Central memory CD8-positive, alpha-beta T cell (primary cell): ENCODE results near the gene TUBB2B.

Source experiments
- ATAC-seq: fragments of 150-1000 bp; cut with Tn5 transposase; replicated peaks from 2 replicates; pipeline ENCODE4 v1.10.0; 2022; ENCODE audit warnings: mild to moderate bottlenecking, moderate FRiP score, moderate number of reproducible peaks; ENCODE audit not compliant: poor library complexity, severe bottlenecking; ENCODE audit errors: extremely low read depth
- DNase-seq, 2 donors: peaks; one replicate each; pipeline ENCODE4 v3.0.0; 2021; ENCODE audit warnings: low spot score in 2 of 2
- H3K27ac Mint-ChIP-seq: one replicate; pipeline ENCODE4 v1.8.0; 2022; ENCODE audit warnings: low read depth, mild to moderate bottlenecking, moderate library complexity, mixed read lengths
- H3K27me3 Mint-ChIP-seq: one replicate; pipeline ENCODE4 v1.8.0; 2022; ENCODE audit warnings: mixed read lengths
- H3K36me3 Mint-ChIP-seq: one replicate; pipeline ENCODE4 v1.8.0; 2022; ENCODE audit warnings: mild to moderate bottlenecking, moderate library complexity, mixed read lengths; ENCODE audit not compliant: insufficient read depth
- H3K4me1 Mint-ChIP-seq: one replicate; pipeline ENCODE4 v1.8.0; 2022; ENCODE audit warnings: mixed read lengths
- H3K4me3 Mint-ChIP-seq: one replicate; pipeline ENCODE4 v1.8.0; 2022; ENCODE audit warnings: mild to moderate bottlenecking, moderate library complexity, mixed read lengths
- H3K9me3 Mint-ChIP-seq: one replicate; pipeline ENCODE4 v1.8.0; 2022; ENCODE audit warnings: mixed read lengths

TUBB2B gene

DNA sequence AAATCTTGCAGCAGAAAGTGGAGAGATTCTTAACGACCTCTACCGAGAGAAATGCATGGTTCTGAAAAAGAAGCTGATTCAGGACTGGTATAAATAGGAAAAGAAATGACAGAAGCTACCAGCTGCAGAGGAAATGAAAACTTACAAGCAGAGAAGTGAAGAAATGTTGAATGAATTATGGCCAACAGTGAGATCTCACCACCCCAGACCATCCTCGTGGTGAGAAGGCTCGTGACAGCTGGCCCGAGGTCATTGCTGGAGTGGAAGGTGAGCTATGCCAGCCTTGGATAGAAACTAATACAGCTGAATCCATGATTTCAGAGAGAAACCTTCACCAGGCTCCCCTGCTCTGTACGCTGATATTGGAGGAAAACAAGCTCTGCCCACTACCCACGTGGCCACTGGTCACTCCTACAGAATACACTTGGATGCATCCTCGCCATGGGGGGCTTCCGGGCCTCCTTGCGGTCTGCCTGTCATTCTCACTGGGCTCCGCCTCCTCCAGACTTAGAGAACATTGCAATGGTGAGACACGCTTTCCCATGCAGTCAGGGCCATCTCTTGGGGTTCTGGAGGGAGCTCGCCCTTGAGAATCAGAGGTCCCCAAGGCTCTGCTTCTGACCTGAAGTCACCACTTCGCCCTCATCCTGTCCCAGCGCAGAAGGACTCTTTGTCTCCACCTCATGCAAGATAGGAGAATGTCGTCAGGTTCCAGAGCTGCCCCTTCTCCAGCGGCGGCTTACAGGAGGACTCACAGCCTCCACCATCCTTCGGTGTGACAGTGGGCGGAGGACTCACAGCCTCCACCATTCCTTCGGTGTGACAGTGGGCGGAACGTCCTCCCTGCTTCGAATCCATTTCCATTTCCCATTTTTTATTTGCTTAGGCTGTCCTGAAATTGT is 10.6 kb upstream of the TUBB2B start:
- no peaks in the 10 kb centered on the region for H3K36me3 Mint-ChIP-seq
- ATAC-seq (no peak), DNase-seq (no peak)
- H3K4me1 Mint-ChIP-seq = no peaks in the 10 kb centered on the region
- no peaks in the 10 kb centered on the region for H3K9me3 Mint-ChIP-seq
- peaks cover 96% of the 10 kb centered on the region for H3K27me3 Mint-ChIP-seq
- no peak overlapping the region for H3K27ac Mint-ChIP-seq
- no peak overlapping the region for H3K4me3 Mint-ChIP-seq

DNA sequence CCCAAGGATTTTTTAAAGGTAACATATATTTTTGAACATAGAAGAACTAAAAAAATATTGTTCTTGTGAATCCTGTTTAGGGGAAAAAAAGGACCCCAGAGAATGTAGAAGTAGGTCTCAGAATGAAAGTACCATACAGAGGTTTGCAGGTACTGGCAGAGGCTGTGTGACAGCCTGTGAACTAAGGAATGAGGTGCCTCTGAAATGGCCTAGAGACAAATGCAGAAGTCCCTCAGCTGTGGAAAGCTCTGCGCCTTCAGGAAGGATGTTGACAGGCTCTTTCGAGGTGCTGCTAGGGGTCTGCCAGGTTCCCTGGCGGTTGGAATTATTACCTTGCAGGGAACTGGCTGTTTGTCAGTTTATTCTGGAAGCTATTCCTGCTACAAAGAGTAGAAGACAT is 8.6 kb upstream of the TUBB2B start:
- peaks cover 99% of the 10 kb centered on the region for H3K27me3 Mint-ChIP-seq
- no peak overlapping the region for H3K4me3 Mint-ChIP-seq
- no peak for DNase-seq
- ATAC-seq = no peak
- no peaks in the 10 kb centered on the region for H3K36me3 Mint-ChIP-seq
- peaks cover 15% of the 10 kb centered on the region for H3K4me1 Mint-ChIP-seq
- H3K9me3 Mint-ChIP-seq = no peaks in the 10 kb centered on the region
- no peak overlapping the region for H3K27ac Mint-ChIP-seq

DNA sequence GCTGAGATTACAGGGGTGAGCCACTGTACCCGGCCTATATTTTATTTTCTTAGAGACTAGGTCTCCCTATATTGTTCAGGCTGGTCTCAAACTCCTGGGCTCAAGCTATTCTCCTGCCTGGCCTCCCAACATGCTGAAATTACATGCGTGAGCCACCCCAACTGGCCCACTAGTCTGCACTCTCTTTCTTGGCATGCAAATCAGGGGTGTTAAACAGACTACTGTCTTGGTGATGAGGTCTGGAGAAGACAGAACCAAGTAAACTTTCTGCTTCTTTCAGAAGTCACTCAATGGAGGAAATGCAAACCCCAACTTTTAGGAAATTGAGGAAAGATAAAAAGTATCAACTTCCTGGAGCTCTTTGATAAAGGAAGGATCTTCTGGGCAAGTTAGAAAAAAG is 8.0 kb upstream of the TUBB2B start:
- Mint-ChIP-seq H3K4me3 (no peak overlapping the region), H3K27ac (no peak overlapping the region), H3K4me1 (peaks cover 20% of the 10 kb centered on the region), H3K36me3 (no peaks in the 10 kb centered on the region), H3K9me3 (no peaks in the 10 kb centered on the region), H3K27me3 (peaks cover 100% of the 10 kb centered on the region)
- no peak for ATAC-seq
- no peak for DNase-seq

DNA sequence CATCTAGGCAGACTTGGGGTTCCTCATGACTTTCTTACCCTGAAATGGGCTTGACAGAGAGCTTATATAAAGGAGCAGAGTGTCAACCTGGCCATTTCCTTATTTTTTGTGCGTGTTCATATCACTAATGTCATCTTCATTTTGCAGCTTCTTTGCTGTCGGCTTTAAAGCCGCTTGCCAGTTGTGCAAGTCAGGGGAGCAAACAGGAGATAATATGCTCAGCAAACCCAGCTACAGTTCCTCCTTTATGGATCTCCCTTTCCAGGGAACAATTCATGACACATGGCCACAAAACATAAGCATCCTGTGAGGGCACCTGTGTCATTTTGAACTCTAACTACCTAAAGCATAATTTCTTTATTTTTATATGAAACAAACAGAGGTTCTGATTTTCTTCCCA is 6.5 kb upstream of the TUBB2B start:
- Mint-ChIP-seq H3K4me3 (no peak overlapping the region), H3K9me3 (no peaks in the 10 kb centered on the region), H3K36me3 (peaks cover 2% of the 10 kb centered on the region), H3K27me3 (peaks cover 100% of the 10 kb centered on the region), H3K27ac (no peak overlapping the region), H3K4me1 (peaks cover 34% of the 10 kb centered on the region)
- ATAC-seq (no peak), DNase-seq (no peak)

DNA sequence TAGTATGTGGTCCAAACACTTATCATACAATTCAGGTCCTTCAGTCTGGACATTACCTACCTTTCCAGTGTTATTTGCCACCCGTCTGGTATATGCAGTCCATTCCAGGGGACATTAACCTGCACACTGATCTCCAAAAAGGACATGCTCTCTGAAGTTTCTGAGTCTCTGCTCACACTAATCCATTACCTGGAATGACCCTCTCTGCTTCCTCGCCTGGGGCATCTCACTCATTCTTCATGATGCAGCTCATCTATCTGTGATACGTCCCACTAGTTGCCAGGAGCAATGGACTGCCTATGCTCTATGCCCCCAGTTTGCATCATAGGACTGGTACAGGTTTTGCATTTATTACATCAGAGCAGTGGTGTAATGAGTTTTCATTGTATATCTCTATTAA is 5.9 kb upstream of the TUBB2B start:
- Mint-ChIP-seq H3K36me3 (peaks cover 6% of the 10 kb centered on the region), H3K4me3 (no peak overlapping the region), H3K4me1 (peaks cover 39% of the 10 kb centered on the region), H3K27me3 (peaks cover 100% of the 10 kb centered on the region), H3K9me3 (no peaks in the 10 kb centered on the region), H3K27ac (no peak overlapping the region)
- DNase-seq = no peak
- no peak for ATAC-seq

DNA sequence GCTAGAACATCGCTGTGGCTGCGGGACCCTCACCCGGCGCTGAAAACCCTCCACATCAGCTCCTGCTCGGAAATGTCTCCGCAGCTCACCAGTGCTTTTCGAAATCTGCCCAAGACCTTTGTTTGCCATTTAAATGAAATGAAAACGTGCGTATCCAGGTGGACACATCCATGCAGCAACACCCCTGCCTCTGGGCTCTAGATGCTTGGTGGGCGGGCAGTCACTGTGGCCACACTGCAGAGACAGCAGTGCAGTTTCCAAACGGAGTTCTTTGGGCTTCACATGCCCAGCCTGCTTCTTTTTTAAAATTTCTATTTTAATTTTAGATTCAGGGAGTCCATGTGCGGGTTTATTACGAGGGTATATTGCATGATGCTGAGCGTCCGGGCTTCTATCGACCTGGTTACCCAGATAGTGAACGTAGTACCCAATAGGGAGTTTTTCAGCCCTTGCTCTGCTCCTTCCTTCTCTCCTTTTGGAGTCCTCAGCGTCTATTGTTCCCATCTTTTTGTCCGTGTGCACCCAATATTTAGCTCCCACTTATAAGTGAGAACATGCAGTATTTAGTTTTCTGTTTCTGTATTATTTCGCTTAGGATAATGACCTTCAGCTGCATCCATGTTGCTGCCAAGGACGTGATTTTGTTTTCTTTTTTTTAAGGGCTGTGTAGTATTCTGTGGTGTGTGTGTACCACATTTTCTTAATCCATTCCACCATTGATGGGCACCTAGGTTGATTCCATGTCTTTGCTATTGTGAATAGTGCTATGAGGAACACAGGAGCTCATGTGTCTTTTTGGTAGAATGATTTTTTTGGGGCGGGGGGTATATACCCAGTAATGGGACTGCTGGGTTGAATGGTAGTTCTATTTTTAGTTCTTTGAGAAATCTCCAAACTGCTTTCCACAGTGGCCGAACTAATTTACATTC is 4.8 kb upstream of the TUBB2B start:
- Mint-ChIP-seq H3K36me3 (peaks cover 9% of the 10 kb centered on the region), H3K4me3 (peak overlapping the region; percentile 42), H3K27ac (no peak overlapping the region)

DNA sequence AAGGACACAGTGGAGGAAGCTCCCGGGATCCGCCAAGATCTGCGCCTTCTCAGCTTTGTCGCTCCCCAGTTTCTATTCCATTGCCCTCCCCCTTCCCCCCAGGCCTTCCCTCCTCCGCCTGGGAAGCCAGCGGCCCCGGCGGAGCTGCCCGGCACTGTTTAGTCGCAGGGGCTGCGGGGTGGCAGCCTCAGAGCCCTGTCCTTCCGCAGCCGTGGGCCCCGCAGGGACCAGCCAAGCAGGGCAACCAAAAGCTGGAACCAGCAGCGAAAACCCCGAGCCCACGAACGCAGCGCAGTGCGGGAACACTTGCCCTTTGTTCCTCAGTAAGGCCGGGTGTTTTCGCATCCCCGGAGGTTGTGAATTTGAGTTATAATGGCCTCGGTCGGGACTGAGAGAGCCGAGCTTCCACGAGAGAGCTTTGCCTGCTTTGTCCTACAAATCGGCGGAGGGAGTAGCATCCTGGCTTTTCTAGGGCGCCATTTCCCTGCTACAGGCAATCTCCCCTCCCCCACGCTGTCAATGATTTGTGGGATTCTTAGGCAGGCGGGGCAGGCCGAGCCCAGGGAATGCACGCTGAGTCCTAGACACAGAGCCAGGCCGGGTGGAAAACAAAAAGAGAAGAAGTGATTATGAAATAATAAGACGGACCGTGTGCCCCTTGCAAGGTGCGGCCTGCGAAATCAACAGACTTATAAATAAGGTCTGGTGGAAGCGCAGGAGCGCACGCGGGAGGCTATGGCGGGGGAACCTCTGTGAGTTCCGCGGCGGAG is 4.0 kb upstream of the TUBB2B start:
- no peaks in the 10 kb centered on the region for H3K9me3 Mint-ChIP-seq
- peaks cover 56% of the 10 kb centered on the region for H3K4me1 Mint-ChIP-seq

More for the DNA sequence above, 4.8 kb upstream of the TUBB2B start:
- Mint-ChIP-seq H3K9me3 (no peaks in the 10 kb centered on the region), H3K27me3 (peaks cover 100% of the 10 kb centered on the region), H3K4me1 (peaks cover 47% of the 10 kb centered on the region)
- DNase-seq (no peak), ATAC-seq (no peak)

DNA sequence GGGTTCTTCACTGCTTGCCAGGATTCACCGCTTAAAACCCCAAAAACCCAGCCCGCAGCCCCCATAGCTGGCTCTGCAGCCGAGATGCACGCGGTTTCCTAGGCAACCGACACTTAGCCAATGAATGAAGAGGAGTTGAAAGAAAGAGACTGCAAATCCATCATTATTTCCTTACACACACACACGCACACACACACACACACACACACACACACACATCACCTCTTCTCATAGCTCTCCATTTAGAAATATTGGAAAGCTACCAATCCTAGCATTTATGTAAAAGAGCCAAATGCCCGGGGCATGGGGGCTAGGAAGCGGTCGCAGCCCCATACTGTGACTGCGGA is 3.4 kb upstream of the TUBB2B start:
- ATAC-seq = no peak
- no peak for DNase-seq
- H3K27ac Mint-ChIP-seq = no peak overlapping the region
- H3K4me1 Mint-ChIP-seq = peaks cover 57% of the 10 kb centered on the region
- H3K9me3 Mint-ChIP-seq = no peaks in the 10 kb centered on the region
- H3K4me3 Mint-ChIP-seq = no peak overlapping the region
- H3K27me3 Mint-ChIP-seq = peaks cover 100% of the 10 kb centered on the region
- H3K36me3 Mint-ChIP-seq = peaks cover 9% of the 10 kb centered on the region

More for the DNA sequence above, 4.0 kb upstream of the TUBB2B start:
- ATAC-seq (no peak), DNase-seq (no peak)
- H3K4me3 Mint-ChIP-seq = peak overlapping the region; percentile 42
- H3K27ac Mint-ChIP-seq = no peak overlapping the region
- peaks cover 100% of the 10 kb centered on the region for H3K27me3 Mint-ChIP-seq
- peaks cover 9% of the 10 kb centered on the region for H3K36me3 Mint-ChIP-seq

DNA sequence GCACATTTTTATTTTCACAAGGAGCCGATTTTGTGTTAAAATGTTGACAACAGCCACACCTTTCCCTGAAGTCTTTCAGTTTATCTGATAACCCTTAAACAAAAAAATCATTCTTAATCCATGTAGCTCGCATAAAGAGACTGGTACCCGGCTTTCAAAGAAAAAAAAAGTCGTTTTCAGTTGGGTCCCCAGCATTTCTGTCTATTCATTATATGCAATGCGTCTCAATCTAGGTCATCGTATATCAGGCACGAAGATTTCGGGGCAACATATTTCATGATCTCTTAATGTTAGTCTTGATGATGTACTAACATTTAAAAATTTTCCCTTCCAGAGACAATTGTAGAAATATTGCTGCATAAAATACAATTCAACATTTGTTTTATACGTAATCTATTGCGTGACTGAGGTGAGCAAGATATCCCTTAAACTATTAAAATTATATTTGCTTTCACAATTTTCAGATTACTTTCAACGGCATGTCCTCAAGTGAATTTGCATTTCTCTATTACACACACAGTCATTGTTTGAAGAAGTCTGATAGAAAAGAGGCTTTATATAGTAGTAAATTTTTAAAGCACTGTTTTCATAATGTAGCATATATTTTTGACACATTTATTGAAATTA is 2.9 kb upstream of the TUBB2B start:
- peak overlapping the region; percentile 76 for H3K4me3 Mint-ChIP-seq
- no peaks in the 10 kb centered on the region for H3K9me3 Mint-ChIP-seq
- no peak for ATAC-seq
- H3K36me3 Mint-ChIP-seq = peaks cover 9% of the 10 kb centered on the region
- peaks cover 57% of the 10 kb centered on the region for H3K4me1 Mint-ChIP-seq
- no peak for DNase-seq
- peaks cover 98% of the 10 kb centered on the region for H3K27me3 Mint-ChIP-seq
- no peak overlapping the region for H3K27ac Mint-ChIP-seq

DNA sequence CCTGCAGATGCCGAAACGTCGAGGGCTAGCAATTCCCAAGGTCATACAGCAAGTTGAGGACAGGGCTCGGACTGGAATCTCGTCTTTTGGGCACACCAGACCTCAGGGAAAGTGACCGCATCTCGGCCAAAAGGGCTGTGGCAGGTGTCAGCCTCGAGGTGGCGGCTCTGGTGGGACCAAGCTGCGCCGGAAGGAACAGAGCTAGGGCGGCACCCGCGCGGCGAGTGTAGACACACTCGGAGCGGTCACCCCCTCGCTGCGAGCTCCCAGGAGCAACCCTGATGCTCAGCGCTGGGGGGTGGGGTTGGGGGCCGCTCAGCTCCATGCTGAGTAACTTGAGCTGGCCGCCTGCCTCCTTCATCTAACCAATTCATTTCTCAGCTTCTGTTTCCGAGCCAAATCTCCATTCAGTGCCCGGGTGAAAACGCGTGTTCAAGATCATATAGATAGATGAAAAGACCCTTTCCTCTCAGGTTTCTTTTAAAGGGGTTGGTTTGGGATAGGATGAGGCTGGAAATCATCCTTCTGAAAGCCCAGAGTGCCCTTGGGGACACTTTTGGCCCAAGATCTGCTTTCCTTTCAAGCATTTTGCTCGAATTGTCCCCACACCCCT is 2.2 kb upstream of the TUBB2B start:
- peaks cover 57% of the 10 kb centered on the region for H3K4me1 Mint-ChIP-seq
- ATAC-seq = no peak

DNA sequence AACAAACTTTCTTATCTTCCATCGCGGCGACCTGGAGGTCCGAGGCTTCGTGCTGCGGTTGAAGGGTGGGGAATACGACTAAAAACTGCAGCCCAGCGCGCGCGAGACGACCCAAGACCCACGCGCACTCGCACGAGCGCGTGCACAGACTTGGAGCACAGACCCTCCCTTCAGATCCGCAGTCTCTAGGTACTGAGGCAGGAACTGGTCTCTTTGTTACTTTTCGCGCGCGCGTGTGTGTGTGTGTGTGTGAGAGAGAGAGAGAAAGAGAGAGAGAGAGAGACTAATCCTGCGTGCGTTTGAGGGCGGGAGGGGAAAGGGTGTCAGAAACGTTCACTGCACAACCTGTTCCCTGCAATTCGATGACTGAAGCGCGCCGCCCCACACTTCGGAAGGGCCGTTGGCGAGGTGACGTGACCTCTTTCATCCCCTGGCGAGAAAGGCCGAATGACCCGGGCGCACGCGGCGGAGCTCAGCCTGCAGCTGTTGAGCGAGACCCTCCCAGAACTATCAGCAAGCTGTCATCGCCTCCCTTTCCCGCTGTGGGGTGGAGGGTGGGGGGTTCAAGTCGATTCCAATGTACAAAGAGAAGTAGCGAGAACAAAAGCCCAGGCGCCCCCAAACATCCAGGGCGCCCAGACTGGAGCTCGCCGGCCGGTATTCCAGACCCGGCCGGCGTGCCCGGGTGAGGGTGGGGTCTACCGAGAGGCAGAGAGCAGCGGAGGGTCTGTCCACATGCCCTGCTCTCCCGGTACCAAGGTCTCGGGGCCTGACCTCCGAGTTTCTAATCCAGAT is 1.5 kb upstream of the TUBB2B start:
- Mint-ChIP-seq H3K9me3 (no peaks in the 10 kb centered on the region), H3K27ac (peak overlapping the region; percentile 11), H3K4me1 (peaks cover 57% of the 10 kb centered on the region), H3K4me3 (peak overlapping the region; percentile 76), H3K27me3 (peaks cover 91% of the 10 kb centered on the region), H3K36me3 (peaks cover 9% of the 10 kb centered on the region)
- peak; percentile 38 for ATAC-seq
- DNase-seq = no peak

More for the DNA sequence above, 2.2 kb upstream of the TUBB2B start:
- Mint-ChIP-seq H3K36me3 (peaks cover 9% of the 10 kb centered on the region), H3K4me3 (peak overlapping the region; percentile 76), H3K27ac (no peak overlapping the region), H3K27me3 (peaks cover 91% of the 10 kb centered on the region), H3K9me3 (no peaks in the 10 kb centered on the region)
- DNase-seq = no peak
